ENCODE data around the gene FHAD1.
A peak's percentile ranks its signal among the peaks of the same experiment; 100 is the strongest.

Gene FHAD1

GRCh38 chr1:15219280-15220023 lies 27.6 kb upstream of the FHAD1 start:
- no peak for DNase-seq

- DNase-seq: no peak
These were observed 27.0 kb upstream of the FHAD1 start for GRCh38 chr1:15220024-15220392.

GRCh38 chr1:15220825-15221431 lies 26.1 kb upstream of the FHAD1 start:
- peak; percentile 24 for DNase-seq

DNA sequence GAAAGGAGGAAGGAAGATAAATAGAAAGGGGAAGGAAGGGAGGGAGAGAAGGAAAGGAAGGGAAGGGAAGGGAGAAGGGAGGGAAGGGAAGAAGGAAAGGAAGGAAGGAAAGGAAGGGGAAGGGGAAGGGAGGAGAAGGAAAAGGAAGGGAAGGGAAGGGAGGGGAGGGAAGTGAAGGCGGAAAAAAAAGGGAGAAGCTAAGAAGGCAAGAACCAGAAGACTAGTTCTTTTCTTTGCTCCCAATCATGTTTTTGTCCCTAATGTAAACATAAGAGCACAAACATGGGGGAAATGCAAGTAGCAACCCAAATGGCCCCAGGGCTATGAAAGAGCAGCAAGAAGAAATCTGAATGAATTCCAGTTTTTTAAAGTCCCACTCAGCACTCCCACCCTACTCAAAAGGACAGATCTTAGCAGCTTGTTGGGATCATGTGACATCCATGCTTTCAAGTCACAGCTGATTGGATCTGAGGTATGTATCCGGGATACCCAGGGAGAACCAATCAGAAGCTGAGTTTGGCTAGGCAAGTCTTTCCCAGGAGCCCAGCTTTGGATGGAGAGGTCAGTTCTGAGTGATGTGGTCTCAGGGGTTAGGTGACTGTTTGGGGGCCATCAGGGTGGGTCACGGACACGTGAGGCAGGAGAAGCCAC lies 24.2 kb upstream of the FHAD1 start:
- DNase-seq: no peak

- DNase-seq: no peak
These were observed 22.7 kb upstream of the FHAD1 start for GRCh38 chr1:15224259-15224869.

- no peak for DNase-seq
These were observed 22.0 kb upstream of the FHAD1 start for GRCh38 chr1:15224974-15225373.

DNA sequence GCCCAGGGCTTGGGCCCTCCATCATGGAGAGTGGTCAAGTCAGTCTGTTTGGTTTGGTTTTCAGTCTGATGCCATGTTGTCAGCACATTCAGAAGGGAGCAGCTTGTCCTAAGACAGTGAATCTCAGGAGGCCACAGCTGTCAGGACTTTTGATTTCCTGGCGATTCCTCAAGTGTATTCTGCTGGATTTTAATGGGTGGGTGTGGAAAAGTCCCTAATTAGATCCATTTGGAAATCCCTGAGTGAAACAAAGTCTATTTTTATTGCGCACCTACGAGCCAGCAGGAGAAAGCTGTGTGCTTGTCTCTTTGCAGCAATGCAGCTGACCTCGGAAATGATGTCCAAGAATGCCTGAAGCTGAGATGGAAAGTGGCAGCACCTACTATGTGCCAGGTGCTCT lies 21.6 kb upstream of the FHAD1 start:
- peak; percentile 43 for DNase-seq

DNA sequence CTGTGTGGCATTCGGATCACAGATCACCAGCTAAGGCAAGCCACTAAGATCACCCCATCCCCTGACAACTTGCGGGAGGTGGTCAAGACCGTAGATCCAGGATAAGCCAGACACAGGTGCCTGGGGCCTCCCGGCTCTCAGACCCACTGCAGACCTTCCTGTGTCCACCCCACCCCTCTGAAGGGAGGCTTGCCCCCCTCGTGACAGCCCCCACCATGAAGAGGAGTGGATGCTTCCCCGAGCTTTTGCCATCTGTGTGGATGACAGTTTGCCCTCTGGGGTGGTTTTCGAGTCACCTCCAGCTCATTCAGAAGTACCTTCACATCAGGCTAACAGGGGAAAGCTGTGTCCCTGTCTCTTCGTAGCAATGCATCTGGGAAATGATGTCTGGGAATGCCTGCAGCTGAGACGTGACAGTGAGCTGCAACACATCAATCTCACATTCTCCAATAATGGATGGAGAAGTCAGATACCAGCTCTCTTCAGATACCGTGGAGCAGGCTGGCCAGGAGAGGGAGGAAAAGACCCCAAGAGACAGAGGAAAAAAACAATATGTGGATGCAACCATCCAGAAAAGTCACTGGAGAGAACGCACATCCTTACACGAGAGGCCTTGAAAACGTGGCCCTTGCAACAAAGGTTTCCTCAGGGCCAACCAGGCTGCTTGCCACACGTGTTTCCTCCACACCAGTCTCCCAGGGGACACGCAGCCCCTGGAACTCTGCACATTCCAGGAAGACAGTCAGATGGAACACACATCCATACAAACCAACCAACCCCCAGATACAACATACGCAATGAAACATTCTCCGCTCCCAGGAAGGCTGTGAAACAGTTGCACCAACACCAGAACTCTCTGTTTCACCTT lies 20.4 kb upstream of the FHAD1 start:
- no peak for DNase-seq

DNA sequence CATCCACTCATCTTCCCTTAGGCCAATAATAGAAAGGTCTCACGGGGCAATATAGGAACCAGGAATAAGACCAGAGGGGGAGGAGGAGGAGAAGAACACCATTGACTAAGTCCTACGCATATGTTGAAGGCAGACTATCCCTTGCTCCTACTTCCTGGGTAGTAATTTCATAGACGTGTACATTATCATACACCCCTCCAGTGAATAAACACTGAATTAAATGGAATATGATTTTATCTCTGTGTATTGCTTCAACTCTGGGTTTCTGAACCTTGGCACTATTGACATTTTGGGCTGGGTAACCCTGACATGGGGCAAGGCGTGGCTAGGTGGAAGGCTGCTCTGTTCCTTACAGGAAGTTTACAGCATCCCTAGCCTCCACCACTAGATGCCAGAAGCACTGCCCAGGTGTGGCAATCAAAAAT lies 17.3 kb upstream of the FHAD1 start:
- no peak for DNase-seq

GRCh38 chr1:15231714-15232201 lies 15.3 kb upstream of the FHAD1 start:
- DNase-seq: no peak

- DNase-seq: no peak
These were observed 13.3 kb upstream of the FHAD1 start for GRCh38 chr1:15233689-15234088.

DNA sequence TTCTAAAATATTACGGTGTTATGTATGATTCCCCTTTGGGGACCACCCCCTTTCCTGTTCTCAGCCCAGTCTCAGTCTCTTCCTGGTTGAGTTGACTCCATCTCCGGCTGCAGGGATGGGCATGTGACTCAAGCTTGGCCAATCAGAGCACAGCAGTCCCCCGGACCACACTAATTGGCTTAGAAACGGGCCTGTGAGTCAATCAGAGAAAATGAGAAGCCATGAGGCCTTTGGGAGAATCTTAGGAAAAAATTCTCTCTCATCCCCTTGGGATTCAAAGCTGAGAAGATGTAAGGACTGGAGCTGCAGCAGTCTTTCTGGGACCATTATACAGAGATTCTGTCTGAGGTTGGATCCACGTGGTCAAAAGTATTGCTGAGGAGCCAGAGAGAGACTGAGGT lies 10.7 kb upstream of the FHAD1 start:
- DNase-seq: peak; percentile 98

DNA sequence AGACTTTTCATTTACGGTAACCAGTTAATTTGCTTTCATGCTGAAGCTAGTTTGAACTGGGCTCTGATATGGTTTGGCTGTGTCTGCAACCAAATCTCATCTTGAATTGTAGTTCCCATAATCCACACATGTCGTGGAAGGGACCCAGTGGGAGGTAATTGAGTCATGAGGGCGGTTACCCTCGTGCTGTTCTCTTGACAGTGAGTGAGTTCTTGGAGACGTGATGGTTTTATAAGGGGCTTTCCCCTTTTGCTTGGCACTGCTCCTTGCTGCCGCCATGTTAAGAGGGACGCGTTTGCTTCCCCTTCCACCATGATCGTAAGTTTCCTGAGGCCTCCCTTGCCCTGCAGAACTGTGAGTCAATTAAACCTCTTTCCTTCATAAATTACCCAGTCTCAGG lies 10.3 kb upstream of the FHAD1 start:
- peak; percentile 51 for DNase-seq

DNA sequence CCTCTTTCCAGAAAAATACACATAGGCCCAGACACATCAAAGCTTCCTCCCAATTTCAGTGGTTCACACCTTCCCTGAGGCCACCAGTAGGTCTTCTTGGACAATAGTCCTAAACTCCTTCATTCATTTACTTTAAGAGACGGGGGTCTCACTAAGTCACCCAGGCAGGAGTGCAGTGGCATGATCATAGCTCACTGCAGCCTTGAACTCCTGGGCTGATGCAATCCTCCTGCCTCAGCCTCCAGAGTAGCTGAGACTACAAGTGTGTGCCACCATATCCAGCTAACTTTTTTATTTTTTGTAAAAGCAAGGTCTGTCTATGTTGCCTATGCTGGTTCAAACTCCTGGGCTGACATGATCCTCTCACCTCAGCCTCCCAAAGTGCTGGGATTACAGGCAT lies 8.2 kb upstream of the FHAD1 start:
- DNase-seq: no peak

- no peak for DNase-seq
These were observed 4.3 kb upstream of the FHAD1 start for GRCh38 chr1:15242766-15243165.

DNA sequence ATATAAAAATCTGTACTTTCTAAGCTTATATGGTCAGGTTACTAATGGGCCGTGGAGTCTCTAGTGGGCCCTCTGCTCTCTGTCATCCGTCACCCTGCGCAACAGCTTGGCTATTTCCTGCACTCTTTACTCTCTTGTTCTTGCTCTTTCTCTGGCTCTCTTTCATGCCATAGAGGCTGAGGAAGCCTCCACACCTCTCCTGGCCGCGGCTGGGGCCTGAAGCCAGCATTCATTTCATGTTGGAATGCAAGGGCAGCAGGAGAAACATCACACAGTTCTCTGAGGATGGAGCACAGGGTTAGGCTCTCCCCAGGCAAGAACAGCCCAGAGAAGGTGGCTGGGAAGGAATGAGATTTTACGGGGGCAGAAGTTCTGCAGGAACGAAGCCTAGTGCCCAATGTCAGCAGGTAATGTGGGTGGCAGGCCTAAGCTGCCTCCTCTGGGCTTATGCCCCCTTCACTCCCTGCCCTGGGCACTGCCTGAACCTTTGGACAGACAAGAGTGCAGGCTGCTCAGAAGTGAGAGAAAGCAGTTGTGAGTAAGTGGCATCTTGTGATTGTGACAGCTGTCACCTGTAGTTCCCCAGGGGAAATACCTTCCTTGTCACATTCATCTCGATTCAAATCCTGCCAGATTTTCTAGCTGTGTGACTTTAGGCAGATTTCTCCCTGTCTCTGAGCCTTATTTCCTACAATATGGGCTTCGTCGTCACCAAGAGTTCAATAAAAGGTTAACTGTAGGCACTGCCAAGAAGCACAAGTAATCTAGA lies 3.6 kb upstream of the FHAD1 start:
- no peak for DNase-seq

- no peak for DNase-seq
These were observed 2.2 kb upstream of the FHAD1 start for GRCh38 chr1:15244813-15245212.

DNA sequence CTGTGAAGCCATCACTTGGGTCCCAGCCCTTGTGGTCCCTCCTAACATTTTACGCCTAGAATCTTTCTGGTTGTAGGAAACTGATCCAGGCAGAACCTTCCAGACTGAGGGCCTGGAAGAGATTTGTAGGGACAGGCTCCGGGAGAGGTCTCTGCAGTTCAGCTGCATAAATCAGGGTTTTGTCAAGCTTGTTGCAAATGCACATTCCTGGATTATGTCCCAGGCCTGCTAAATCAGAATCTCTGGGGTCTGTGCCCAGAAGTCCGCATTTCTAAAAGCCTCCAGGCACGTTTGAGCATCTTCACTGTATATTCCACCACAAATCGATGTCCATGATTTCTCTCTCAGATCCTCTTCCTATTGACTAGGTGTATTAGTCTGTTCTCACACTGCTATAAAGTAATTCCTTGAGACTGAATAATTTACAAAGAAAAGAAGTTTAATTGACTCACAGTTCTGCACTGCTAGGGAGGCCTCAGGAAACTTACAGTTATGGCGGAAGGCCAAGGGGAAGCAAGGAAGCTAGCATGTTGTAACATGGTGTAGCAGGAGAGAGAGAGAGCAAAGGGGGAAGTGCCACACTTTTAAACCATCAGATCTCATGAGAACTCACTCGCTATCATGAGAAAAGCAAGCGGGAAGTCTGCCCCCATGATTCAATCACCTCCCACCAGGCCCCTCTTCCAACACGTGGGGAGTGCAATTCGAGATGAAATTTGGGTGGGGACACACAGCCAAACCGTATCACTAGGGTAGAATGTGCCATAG lies 1.2 kb upstream of the FHAD1 start:
- DNase-seq: no peak

DNA sequence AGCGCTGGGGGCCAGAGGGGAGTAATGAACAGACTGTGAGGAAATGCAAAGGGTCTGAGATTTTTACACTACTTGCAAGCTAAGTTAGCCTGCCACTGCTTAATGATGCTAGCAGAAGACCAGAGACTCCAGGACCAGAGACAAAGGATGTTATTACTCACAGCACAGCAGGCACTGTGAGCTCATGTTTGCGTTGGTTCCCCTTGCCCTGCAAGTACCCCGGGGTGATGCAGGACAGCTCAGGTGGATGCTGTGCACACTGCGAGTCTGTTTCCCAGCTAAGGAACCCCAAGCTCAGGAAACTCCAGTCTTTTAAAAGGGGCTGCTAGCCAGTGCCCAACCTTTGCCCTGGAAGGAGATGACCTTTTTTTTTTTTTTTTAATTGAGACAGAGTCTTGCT lies 1.2 kb downstream of the FHAD1 start:
- no peak for DNase-seq

DNA sequence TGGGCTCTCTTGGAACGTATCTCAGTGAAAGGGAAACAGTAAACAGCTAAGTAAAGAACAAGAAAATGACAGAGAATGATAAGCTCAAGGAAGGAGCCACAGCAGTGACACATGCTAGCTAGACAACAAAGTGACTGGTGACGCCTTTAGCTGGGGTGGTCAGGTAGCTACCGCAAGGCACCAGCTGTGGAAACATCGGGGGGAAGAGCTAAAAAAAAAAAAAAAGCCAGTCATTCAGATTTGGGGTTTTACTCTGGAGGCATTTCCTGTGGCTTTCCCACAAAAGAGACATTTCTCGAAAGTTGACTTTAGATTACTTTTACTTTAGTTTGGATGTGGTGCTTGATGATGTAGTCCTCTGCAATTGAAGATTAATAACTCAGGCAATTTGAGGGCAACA lies 2.1 kb downstream of the FHAD1 start:
- no peak for DNase-seq

Data from NCI-H82 (cell line).